HG03066 (cell line): ENCODE measurements around the gene TSR3.

Experiments used
- ATAC-seq: cut with Tn5 transposase; IDR thresholded peaks from one replicate; pipeline ENCODE4 v1.9.1; 2021; ENCODE audit warnings: low read depth; ENCODE audit not compliant: unreplicated experiment

TSR3 gene

GRCh38 chr16:1355591-1355990 is 3.9 kb upstream of the TSR3 start:
- ATAC-seq: no peak

GRCh38 chr16:1354815-1355540 is 3.3 kb upstream of the TSR3 start:
- no peak for ATAC-seq

- peak; percentile 12 for ATAC-seq
These were observed 480 bp downstream of the TSR3 start for GRCh38 chr16:1351215-1351581.

GRCh38 chr16:1350691-1351090 is 987 bp downstream of the TSR3 start:
- no peak for ATAC-seq

- ATAC-seq: no peak
These were observed 1.7 kb downstream of the TSR3 start for GRCh38 chr16:1349951-1350350.

- no peak for ATAC-seq
These were observed 2.3 kb downstream of the TSR3 start for GRCh38 chr16:1349351-1349750.

GRCh38 chr16:1348926-1349325 is 2.8 kb downstream of the TSR3 start:
- no peak for ATAC-seq

GRCh38 chr16:1348441-1348840 is 3.2 kb downstream of the TSR3 start:
- ATAC-seq: no peak

GRCh38 chr16:1347962-1348361 is 3.7 kb downstream of the TSR3 start:
- no peak for ATAC-seq

GRCh38 chr16:1347286-1347855 is 4.3 kb downstream of the TSR3 start:
- no peak for ATAC-seq

- no peak for ATAC-seq
These were observed 5.0 kb downstream of the TSR3 start for GRCh38 chr16:1346422-1347285.

GRCh38 chr16:1345651-1346421 is 5.8 kb downstream of the TSR3 start:
- no peak for ATAC-seq

- no peak for ATAC-seq
These were observed 6.6 kb downstream of the TSR3 start for GRCh38 chr16:1345087-1345486.

- ATAC-seq: no peak
These were observed 7.2 kb downstream of the TSR3 start for GRCh38 chr16:1344499-1344898.

GRCh38 chr16:1343428-1344242 is 8.0 kb downstream of the TSR3 start:
- no peak for ATAC-seq

GRCh38 chr16:1342526-1343427 is 8.9 kb downstream of the TSR3 start:
- peak; percentile 83 for ATAC-seq

- no peak for ATAC-seq
These were observed 9.9 kb downstream of the TSR3 start for GRCh38 chr16:1341495-1342420.
